Measurements from ENCODE around the gene ALG14.

Gene ALG14

DNA sequence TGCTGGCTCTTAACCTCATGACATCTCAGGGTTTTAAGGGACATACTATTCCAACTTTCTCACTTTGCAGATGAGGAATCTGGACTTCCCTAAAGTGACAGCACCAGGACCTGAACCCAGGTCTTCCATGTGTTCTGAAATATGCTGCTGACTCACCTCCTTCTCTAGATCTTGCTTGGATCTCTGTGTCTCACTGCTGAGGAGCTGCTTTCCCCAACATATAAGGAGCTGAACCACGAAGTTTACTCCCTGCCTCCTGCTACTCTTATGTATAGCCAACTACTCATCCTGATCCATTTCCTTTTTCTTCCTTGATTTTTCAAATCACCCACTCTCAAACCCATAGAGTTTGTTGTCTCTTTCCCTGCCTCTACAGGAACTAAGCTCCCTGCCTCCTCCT lies 38.2 kb downstream of the ALG14 start:
- Histone ChIP-seq H3K27me3 (ENCODE audit: insufficient read depth, low read length, poor library complexity) (no peaks in the 10 kb centered on the region), H4K20me1 (ENCODE audit: insufficient read depth, low read length) (no peaks in the 10 kb centered on the region), H3K27ac (ENCODE audit: low read length) (no peak overlapping the region), H3K4me2 (ENCODE audit: insufficient read depth, low read length) (no peak overlapping the region), H3K9ac (ENCODE audit: low read depth, low read length) (no peak overlapping the region), H3K4me1 (ENCODE audit: insufficient read depth, low read length) (no peaks in the 10 kb centered on the region; the same call in 1 of the 2 replicates), H3K79me2 (ENCODE audit: insufficient read depth, low read length) (no peaks in the 10 kb centered on the region), H3K36me3 (ENCODE audit: insufficient read depth, low read length) (no peaks in the 10 kb centered on the region), H2AFZ (ENCODE audit: low read depth, low read length) (no peak overlapping the region), H3K9me3 (ENCODE audit: insufficient read depth, low read length, severe bottlenecking) (no peaks in the 10 kb centered on the region), H3K4me3 (ENCODE audit: low read depth in 1 of 2, low read length in 2 of 2) (no peak overlapping the region)
- ATAC-seq (ENCODE audit: insufficient read depth, low read depth) = no peak
- DNase-seq = no peak
- TF ChIP-seq, protein P1, sequence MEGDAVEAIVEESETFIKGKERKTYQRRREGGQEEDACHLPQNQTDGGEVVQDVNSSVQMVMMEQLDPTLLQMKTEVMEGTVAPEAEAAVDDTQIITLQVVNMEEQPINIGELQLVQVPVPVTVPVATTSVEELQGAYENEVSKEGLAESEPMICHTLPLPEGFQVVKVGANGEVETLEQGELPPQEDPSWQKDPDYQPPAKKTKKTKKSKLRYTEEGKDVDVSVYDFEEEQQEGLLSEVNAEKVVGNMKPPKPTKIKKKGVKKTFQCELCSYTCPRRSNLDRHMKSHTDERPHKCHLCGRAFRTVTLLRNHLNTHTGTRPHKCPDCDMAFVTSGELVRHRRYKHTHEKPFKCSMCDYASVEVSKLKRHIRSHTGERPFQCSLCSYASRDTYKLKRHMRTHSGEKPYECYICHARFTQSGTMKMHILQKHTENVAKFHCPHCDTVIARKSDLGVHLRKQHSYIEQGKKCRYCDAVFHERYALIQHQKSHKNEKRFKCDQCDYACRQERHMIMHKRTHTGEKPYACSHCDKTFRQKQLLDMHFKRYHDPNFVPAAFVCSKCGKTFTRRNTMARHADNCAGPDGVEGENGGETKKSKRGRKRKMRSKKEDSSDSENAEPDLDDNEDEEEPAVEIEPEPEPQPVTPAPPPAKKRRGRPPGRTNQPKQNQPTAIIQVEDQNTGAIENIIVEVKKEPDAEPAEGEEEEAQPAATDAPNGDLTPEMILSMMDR (IDR thresholded peaks at IDR 0.05; ENCODE audit: borderline replicate concordance, extremely low read depth, low read length, poor library complexity, severe bottlenecking) = no peak
- no peak for TF ChIP-seq EZH2 (IDR thresholded peaks at IDR 0.05; ENCODE audit: borderline replicate concordance, low read depth, low read length, severe bottlenecking)

GRCh38 chr1:95033843-95034242 lies 38.9 kb downstream of the ALG14 start:
- Histone ChIP-seq H3K4me3 (ENCODE audit: low read depth in 1 of 2, low read length in 2 of 2) (no peak overlapping the region), H3K79me2 (ENCODE audit: insufficient read depth, low read length) (no peaks in the 10 kb centered on the region), H3K27ac (ENCODE audit: low read length) (no peak overlapping the region), H2AFZ (ENCODE audit: low read depth, low read length) (no peak overlapping the region), H4K20me1 (ENCODE audit: insufficient read depth, low read length) (no peaks in the 10 kb centered on the region), H3K4me2 (ENCODE audit: insufficient read depth, low read length) (no peak overlapping the region), H3K27me3 (ENCODE audit: insufficient read depth, low read length, poor library complexity) (no peaks in the 10 kb centered on the region), H3K9ac (ENCODE audit: low read depth, low read length) (no peak overlapping the region), H3K36me3 (ENCODE audit: insufficient read depth, low read length) (no peaks in the 10 kb centered on the region), H3K9me3 (ENCODE audit: insufficient read depth, low read length, severe bottlenecking) (no peaks in the 10 kb centered on the region), H3K4me1 (ENCODE audit: insufficient read depth, low read length) (no peaks in the 10 kb centered on the region; the same call in 1 of the 2 replicates)
- DNase-seq (no peak), ATAC-seq (ENCODE audit: insufficient read depth, low read depth) (no peak)
- no peak for TF ChIP-seq EZH2 (IDR thresholded peaks at IDR 0.05; ENCODE audit: borderline replicate concordance, low read depth, low read length, severe bottlenecking)
- TF ChIP-seq, protein P1 (IDR thresholded peaks at IDR 0.05; ENCODE audit: borderline replicate concordance, extremely low read depth, low read length, poor library complexity, severe bottlenecking) = no peak

DNA sequence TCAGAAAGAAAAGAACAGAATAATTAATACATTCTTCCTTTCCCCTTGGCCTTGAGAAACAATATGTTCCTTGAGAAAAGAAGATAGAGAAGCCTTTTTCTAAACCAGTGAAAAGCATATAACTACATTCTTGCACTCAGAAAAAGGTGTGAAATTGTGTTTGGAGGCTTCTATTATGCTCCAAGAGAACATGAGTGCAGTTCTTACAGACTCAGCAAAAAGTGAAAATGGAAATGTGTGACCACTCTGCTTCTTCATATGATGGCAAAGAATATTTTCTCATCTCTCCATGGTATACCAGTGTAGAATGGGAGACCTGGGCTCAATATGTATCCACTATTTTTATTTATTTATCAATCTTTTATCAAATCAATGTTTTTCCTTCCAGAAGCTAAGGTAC lies 43.2 kb downstream of the ALG14 start:
- no peaks in the 10 kb centered on the region for H3K27me3 ChIP-seq (ENCODE audit: insufficient read depth, low read length, poor library complexity)
- no peaks in the 10 kb centered on the region for H3K79me2 ChIP-seq (ENCODE audit: insufficient read depth, low read length)
- H3K36me3 ChIP-seq (ENCODE audit: insufficient read depth, low read length) = peaks cover 13% of the 10 kb centered on the region
- H3K9me3 ChIP-seq (ENCODE audit: insufficient read depth, low read length, severe bottlenecking) = peaks cover 5% of the 10 kb centered on the region
- no peak overlapping the region for H3K9ac ChIP-seq (ENCODE audit: low read depth, low read length)
- no peak overlapping the region for H3K4me2 ChIP-seq (ENCODE audit: insufficient read depth, low read length)
- H3K4me1 ChIP-seq (ENCODE audit: insufficient read depth, low read length) = no peaks in the 10 kb centered on the region
- no peaks in the 10 kb centered on the region for H4K20me1 ChIP-seq (ENCODE audit: insufficient read depth, low read length)
- ATAC-seq (ENCODE audit: insufficient read depth, low read depth) (no peak), DNase-seq (no peak)
- no peak overlapping the region for H2AFZ ChIP-seq (ENCODE audit: low read depth, low read length)
- H3K27ac ChIP-seq (ENCODE audit: low read length) = no peak overlapping the region
- H3K4me3 ChIP-seq (ENCODE audit: low read depth in 1 of 2, low read length in 2 of 2) = no peak overlapping the region
- TF ChIP-seq EZH2 (IDR thresholded peaks at IDR 0.05; ENCODE audit: borderline replicate concordance, low read depth, low read length, severe bottlenecking) = no peak
- TF ChIP-seq, protein P1 (IDR thresholded peaks at IDR 0.05; ENCODE audit: borderline replicate concordance, extremely low read depth, low read length, poor library complexity, severe bottlenecking) = no peak

DNA sequence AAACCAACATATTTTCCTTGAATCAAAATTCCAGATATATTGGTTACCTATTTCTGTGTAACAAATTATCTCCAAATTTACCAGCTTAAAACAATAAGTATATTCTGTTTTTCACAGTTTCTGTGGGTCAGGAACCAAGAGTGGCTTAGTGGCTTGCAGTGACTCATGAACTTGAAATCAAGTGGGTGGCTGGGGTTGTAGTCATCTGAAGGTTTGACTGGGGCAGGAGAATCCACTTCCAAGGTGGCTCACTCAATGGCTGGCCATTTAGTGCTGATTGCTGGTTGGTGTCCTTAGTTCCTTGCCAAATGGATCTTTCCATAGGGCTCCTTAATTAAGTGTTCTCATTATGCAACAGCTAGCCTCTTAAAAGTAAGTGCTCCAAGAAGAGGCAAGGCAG lies 43.8 kb downstream of the ALG14 start:
- Histone ChIP-seq H3K27me3 (ENCODE audit: insufficient read depth, low read length, poor library complexity) (no peaks in the 10 kb centered on the region), H3K36me3 (ENCODE audit: insufficient read depth, low read length) (peaks cover 13% of the 10 kb centered on the region), H2AFZ (ENCODE audit: low read depth, low read length) (no peak overlapping the region), H3K79me2 (ENCODE audit: insufficient read depth, low read length) (no peaks in the 10 kb centered on the region), H3K9me3 (ENCODE audit: insufficient read depth, low read length, severe bottlenecking) (peaks cover 5% of the 10 kb centered on the region), H3K4me2 (ENCODE audit: insufficient read depth, low read length) (no peak overlapping the region), H4K20me1 (ENCODE audit: insufficient read depth, low read length) (no peaks in the 10 kb centered on the region), H3K27ac (ENCODE audit: low read length) (no peak overlapping the region), H3K4me3 (ENCODE audit: low read depth in 1 of 2, low read length in 2 of 2) (no peak overlapping the region), H3K9ac (ENCODE audit: low read depth, low read length) (no peak overlapping the region), H3K4me1 (ENCODE audit: insufficient read depth, low read length) (no peaks in the 10 kb centered on the region)
- ATAC-seq (ENCODE audit: insufficient read depth, low read depth) = no peak
- TF ChIP-seq, protein P1 (IDR thresholded peaks at IDR 0.05; ENCODE audit: borderline replicate concordance, extremely low read depth, low read length, poor library complexity, severe bottlenecking) = no peak
- TF ChIP-seq EZH2 (IDR thresholded peaks at IDR 0.05; ENCODE audit: borderline replicate concordance, low read depth, low read length, severe bottlenecking) = no peak
- DNase-seq = no peak

Data from DND-41 (cell line).